Activated effector memory CD4-positive, alpha-beta T cell treated with anti-CD3 and anti-CD28 coated beads, Interleukin-2, amount 50 U/mL, for 16 hours (primary cell): ENCODE results near the gene LIG1.
"Not testable (repeated sequence)": the region's sequence is repeated elsewhere in the genome, so short reads cannot be mapped to it uniquely, and the experiment has no call there.

Experiments
- DNase-seq: peaks from one replicate; pipeline ENCODE4 v3.0.0-alpha.2; 2020

The LIG1 gene

DNA sequence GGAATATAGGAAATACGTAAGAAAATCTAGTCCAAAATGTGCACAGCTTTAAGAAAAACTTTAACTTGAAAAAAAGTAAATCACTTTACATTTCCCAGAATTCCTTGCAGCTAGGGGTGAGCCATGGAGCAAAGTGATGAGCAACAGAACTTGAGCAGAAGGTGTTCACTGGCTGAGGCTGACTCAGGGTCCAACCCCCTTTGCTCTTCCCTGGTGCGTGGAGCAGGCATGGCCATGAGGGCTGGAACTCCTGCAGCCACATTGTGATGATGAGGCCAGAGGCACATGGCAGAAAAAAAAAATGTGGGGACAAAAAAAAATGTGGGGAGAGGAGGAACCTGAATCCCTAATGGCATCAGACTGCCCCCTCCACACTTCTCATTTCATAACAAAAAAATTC is 49.6 kb downstream of the LIG1 start:
- no peak for DNase-seq

DNA sequence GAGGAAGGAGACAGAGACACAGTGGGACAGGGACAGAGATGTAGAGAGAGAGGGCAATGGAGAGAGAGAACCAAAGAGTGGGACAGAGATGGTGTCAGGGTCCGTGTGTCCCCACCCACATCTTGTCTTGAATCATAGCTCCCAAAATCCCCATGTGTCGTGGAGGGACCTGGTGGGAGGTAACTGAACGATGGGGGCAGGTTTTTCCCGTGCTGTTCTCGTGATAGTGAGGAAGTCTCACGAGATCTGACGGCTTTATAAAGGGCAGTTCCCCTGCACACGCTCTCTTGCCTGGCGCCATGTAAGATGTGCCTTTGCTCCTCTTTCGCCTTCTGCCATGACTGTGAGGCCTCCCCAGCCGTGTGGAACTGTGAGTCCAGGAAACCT is 52.0 kb downstream of the LIG1 start:
- DNase-seq: no peak

GRCh38 chr19:48117515-48118130 is 52.5 kb downstream of the LIG1 start:
- no peak for DNase-seq

DNA sequence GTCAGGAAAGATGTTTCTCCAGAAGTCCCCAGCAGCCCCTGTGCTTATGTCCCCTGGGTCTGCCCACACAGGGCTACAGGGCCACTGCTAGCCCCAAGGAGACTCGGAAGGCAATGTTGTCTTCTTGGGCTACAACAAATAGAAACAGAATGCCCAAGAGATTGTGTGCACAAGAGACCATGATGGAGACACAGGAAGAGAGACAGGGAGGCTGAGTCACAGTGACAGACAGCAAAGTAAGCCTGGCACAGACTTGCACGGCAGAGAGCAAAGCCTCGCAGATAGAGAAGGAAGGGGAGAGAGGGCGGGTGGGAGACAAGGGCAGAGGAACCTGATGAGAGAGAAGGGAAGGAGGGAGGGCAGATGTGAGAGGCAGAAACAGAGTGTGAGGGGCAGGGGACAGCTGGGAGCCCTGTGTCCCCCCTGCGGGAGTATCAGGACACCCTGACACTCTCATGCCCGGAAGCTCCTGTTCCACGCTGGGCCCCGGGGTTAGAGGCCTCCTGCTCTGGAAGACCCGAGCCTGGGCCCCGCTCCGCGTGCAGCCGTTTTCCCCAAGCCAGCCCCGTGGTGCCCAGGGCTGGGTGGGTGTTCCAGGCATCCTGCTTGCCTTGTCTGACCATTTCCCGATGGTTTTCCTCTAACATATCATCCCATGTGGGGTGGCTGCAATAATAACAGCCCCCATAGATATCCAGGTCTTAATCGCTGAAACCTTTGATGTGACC is 56.8 kb downstream of the LIG1 start:
- no peak for DNase-seq

- no peak for DNase-seq
Observed at GRCh38 chr19:48111280-48111679, 58.9 kb downstream of the LIG1 start.

GRCh38 chr19:48110350-48110966 is 59.7 kb downstream of the LIG1 start, which contains the start of gene PLA2G4C:
Gene PLA2G4C (minus strand): TSS chr19:48110817. CDS start chr19:48106529, 4,288 bp downstream.
- DNase-seq: peak; percentile 93

DNA sequence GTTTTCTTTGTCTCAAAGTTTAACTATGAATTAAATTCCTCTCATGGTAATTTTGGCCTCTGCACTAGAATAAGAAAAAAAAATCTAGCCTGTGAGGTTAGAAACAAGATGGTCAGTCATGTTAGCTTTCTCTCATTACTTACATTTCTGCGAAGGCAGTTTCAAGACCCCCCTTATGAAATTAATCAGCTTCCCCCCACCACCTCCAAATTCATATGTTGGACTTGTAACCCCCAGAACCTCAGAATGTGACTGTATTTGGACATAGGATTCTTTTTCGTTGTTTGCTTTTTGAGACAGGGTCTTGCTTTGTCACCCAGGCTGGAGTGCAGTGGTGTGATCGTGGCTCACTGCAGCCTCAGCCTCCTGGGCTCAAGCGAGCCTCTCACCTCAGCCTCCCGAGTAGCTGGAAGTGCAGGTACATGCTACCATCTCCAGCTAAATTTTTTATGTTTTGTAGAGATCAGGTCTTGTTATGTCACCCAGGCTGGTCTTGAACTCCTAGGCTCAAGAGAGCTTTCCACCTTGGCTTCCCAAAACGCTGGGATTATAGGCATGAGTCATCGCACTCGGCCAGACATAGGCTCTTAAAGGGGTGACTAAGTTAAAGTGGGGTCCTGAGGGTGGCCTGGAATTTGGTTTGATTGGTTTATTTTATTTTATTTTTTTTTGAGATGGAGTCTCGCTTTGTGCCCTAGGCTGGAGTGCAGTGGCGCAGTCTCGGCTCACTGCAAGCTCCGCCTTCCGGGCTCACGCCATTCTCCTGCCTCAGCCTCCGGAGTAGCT is 61.0 kb downstream of the LIG1 start:
- DNase-seq: no peak

DNA sequence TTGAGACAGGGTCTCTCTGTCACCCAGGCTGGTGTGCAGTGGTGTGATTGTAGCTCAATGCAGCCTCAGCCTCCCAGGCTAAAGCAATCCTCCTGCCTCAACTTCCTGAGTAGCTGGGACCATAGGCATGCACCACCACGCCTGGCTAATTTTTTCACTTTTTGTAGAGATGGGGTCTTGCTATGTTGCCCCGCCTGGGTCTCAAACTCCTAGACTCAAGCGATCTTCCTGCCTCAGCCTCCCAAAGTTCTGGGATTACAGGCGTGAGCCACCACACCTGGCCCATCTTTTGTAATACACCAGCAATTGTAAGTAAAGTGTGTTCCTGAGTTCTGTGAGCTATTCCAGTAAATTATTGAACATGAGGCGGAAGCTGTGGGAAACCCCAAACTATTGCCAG is 66.2 kb downstream of the LIG1 start:
- DNase-seq: no peak

DNA sequence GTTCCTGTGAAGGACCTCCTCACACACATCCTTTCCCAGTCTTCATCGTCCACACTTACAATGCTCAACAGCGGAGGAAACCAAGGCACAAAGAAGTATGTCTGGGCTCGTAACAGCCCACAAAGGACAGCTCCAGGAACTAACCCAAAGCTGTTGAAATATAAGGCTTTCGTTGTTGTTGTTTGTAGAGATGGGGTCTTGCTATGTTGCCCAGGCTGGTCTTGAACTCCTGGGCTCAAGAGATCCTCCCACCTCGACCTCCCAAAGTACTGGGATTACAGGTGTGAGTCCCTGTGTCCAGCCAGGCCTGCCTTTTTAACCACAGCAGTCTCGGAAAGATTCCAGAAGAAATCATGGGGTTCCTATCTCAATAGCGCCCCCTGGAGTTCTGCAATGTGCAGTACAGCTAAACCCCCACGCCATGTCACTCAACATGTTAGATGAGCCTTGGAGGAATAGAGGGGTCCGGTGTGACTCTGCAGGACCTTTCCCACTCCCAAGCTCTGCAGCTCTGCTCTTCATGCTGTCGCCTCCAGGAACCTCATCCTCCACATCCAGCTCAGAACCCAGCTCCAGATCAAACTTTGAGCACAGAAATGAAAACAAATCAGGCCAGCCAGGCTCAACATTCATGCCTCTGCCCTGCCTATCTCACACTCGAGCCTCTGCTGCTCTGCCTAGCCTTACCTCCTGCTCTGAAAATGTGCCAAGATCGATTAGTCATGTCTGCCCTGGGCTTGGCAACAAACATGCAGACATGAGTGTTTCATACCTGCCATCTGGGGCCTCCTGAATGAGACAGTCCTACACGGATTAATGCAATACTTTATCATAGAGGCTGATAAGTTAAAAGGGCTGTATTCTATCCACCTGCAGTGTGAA is 67.0 kb downstream of the LIG1 start:
- peak; percentile 73 for DNase-seq

GRCh38 chr19:48095612-48096175 is 74.5 kb downstream of the LIG1 start:
- no peak for DNase-seq

- DNase-seq: peak; percentile 12
Observed at GRCh38 chr19:48094855-48095203, 75.3 kb downstream of the LIG1 start.

DNA sequence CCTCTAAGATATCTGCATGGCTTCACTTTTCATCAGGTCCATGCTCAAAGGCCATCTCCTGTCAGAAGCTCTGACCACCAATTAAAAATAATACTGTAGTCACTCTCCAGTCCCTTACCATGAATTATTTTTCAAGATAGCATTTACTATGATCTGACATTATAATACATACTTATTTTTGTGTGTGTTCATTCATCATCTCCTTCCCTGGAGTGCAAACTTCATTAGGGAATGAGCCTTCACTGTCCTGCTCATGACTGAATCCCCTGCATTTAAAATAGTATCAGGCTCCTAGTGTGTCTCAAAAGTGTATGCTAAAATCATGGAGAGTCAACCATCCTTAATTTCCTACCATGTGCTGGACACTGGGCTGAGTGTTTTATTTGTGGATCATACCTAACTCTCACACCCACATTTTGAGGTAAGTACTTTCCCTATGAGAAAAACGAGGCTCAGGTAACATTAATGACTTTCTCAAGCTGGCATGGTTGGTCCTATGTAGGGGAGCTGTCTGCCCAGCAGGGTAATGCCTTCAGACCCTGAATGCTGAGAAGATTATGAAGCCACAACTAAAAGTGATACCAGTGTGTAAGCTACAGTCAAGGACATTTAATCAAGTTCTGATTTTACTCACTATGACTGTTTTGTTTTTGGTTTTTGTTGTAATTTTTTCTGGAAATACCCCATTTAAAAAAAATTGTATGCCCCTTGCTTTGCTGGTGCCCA is 75.9 kb downstream of the LIG1 start:
- no peak for DNase-seq

DNA sequence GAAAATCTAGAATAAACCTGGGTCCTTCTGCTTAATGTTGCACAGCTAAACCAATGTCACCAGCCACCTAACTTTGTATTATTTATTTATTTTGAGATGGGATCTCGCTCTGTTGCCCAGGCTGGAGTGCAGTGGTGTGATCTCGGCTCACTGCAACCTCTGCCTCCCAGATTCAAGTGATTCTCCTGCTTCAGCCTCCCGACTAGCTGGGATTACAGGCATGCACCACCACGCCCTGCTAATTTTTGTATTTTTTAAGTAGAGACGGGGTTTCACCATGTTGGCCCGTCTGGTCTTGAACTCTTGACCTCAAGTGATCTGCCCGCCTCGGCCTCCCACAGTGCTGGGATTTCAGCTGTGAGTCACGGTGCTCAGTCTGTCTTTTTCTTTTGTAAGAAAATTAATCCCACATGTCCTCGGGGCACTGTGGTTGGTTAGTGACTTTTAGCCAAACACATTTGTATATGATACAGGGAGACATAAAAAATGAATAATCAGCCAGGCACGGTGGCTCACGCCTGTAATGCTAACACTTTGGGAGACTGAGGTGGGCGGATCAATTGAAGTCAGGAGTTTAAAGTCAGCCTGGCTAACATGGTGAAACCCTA is 78.9 kb downstream of the LIG1 start:
- not testable (repeated sequence) for DNase-seq

- no peak for DNase-seq
Observed at GRCh38 chr19:48090281-48090802, 79.8 kb downstream of the LIG1 start.

- DNase-seq: not testable (repeated sequence)
Observed at GRCh38 chr19:48088991-48089390, 81.2 kb downstream of the LIG1 start.

GRCh38 chr19:48085904-48086864 is 84.0 kb downstream of the LIG1 start:
- DNase-seq: no peak

- DNase-seq: no peak
Observed at GRCh38 chr19:48085076-48085475, 85.1 kb downstream of the LIG1 start.

DNA sequence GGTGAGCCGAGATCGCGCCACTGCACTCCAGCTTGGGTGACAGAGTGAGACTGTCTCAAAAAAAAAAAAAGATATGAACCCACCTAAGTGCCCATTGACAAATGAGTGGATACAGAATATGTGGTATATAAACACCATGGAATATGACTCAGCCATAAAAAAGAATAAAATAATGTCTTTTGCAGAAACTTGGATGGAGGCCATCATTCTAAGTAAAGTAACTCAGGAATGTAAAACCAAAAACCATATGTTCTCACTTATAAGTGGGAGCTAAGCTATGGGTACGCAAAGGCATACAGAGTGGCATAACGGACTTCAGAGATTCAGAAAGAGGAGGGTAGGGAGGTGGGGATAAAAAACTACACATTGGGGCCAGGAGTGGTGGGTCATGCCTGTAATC is 89.0 kb downstream of the LIG1 start:
- no peak for DNase-seq

DNA sequence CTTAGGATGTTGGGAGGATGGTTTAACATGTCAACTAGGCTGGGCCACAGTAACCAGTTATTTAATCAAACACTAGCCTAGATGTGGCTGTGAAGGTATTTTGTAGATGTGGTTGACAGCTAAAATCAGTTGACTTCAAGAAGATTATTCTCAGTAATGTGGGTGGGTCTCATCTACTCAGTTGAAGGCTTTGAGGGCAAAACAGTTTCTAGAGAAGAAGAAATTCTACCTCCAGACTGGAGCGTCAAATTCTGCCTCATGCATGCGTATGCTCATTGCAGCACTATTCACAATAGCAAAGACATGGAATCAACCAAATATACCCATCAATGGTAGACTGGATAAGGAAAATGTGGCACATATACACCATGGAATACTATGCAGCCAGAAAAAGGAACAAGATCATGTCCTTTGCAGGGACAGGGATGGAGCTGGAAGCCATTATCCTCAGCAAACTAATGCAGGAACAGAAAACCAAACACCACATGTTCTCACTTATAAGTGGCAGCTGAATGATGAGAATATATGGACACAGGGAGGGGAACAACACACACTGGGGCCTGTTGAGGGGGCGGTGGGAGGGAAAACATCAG is 99.9 kb downstream of the LIG1 start:
- DNase-seq: not testable (repeated sequence)
